HepG2 (cell line): ENCODE measurements around the gene ATPAF2. TPM values are rescaled to one million over a fixed set of nuclear protein-coding genes. Genes with fewer than 3 reads are reported as not detected.

Source experiments
- ATAC-seq: fragments of 200-7000 bp; cut with Tn5 transposase; 3 replicates; pipeline ENCODE4 v1.9.1; 2020; ENCODE audit warnings: mild to moderate bottlenecking, moderate library complexity
- BruUV-seq: library from RNA; stranded (reverse); fragments of 400-500 nt; replicated peaks from 2 replicates; lab custom pipeline; 2021; lab: Mats Ljungman, UMichigan
- CTCF ChIA-PET: fragments of 300-600 bp; formaldehyde crosslinking; extraction: SDS; loops from one replicate; lab custom pipeline; 2021; ENCODE audit warnings: low total read pairs, inconsistent platforms, low intra/inter-chr PET ratio; lab: Yijun Ruan, JAX
- POLR2A ChIA-PET: fragments of 350-600 bp; sonication (Branson Sonifier 250); formaldehyde crosslinking; loops from one replicate; lab custom pipeline; 2020; ENCODE audit warnings: antibody characterized with exemption, inconsistent platforms; lab: Yijun Ruan, JAX
- DNase-seq: peaks from one replicate; pipeline ENCODE4 v3.0.0-alpha.2; 2015; ENCODE audit warnings: low spot score
- FAIRE-seq: peaks from 3 replicates; lab custom pipeline; 2011; peaks lifted over from hg19 to GRCh38; lab: Jason Lieb, UNC
- H2AFZ ChIP-seq: one replicate; pipeline ENCODE4 v1.6.1; 2011; ENCODE audit warnings: low read length, inconsistent platforms
- H3K27ac ChIP-seq: fragments of 300-600 bp; 3 replicates; pipeline ENCODE4 v1.8.0; 2011; ENCODE audit warnings: mixed run types, mild to moderate bottlenecking, mixed read lengths, low read length, inconsistent platforms; ENCODE audit not compliant: insufficient read depth; ENCODE audit errors: extremely low read length
- H3K27me3 ChIP-seq, 2 experiments: fragments of 200-600 bp in 1 of 2; 2 replicates in 1 of 2; 3 replicates in 1 of 2; pipeline versions ENCODE4 v1.6.0 to v1.8.0; 2011; ENCODE audit warnings: low read length in 2 of 2, mild to moderate bottlenecking in 2 of 2, moderate library complexity in 2 of 2, inconsistent platforms in 1 of 2; ENCODE audit not compliant: insufficient read depth in 2 of 2, control insufficient read depth in 1 of 2
- H3K36me3 ChIP-seq, 2 experiments: fragments of 200-600 bp in 1 of 2; replicated peaks in 1 of 2; 2 replicates in 1 of 2; 3 replicates in 1 of 2; pipeline versions ENCODE4 v1.5.1 to v1.8.0; 2011; ENCODE audit warnings: low read length in 2 of 2, inconsistent platforms in 1 of 2; ENCODE audit not compliant: insufficient read depth in 2 of 2, control insufficient read depth in 1 of 2
- H3K4me1 ChIP-seq: 2 replicates; pipeline ENCODE4 v1.5.1; 2012; ENCODE audit warnings: low read length, inconsistent platforms; ENCODE audit not compliant: insufficient read depth
- H3K4me2 ChIP-seq: 2 replicates; pipeline ENCODE4 v1.6.0; 2011; ENCODE audit warnings: low read depth, low read length, inconsistent platforms
- H3K4me3 ChIP-seq, 3 experiments: fragments of 200-600 bp in 1 of 3; sonication (generic), shearing (Covaris generic) in 1 of 3; replicated peaks in 1 of 3; 2 replicates each; pipeline ENCODE4 v1.5.1; 2011 to 2016; ENCODE audit warnings: low read length in 3 of 3, inconsistent platforms in 2 of 3, low read depth in 2 of 3, mild to moderate bottlenecking in 2 of 3, control low read depth in 1 of 3, mixed read lengths in 1 of 3; ENCODE audit not compliant: insufficient read depth in 1 of 3
- H3K79me2 ChIP-seq: one replicate; pipeline ENCODE4 v1.6.1; 2011; ENCODE audit warnings: low read length, inconsistent platforms; ENCODE audit not compliant: insufficient read depth
- H3K9ac ChIP-seq: 2 replicates; pipeline ENCODE4 v1.6.0; 2011; ENCODE audit warnings: mild to moderate bottlenecking, low read depth, low read length, inconsistent platforms; ENCODE audit not compliant: insufficient read depth
- H3K9me3 ChIP-seq: 2 replicates; pipeline ENCODE4 v1.5.1; 2012; ENCODE audit warnings: mild to moderate bottlenecking, low read length
- H4K20me1 ChIP-seq: 2 replicates; pipeline ENCODE4 v1.6.0; 2011; ENCODE audit warnings: inconsistent platforms, mild to moderate bottlenecking, low read length, moderate library complexity; ENCODE audit not compliant: insufficient read depth
- FOXA3 ChIP-seq: IDR thresholded peaks from 2 replicates; pipeline ENCODE4 v1.6.1; 2016; ENCODE audit warnings: missing genetic modification reagents, missing compliant biosample characterization
- FOXP4 ChIP-seq: sonication (generic); formaldehyde crosslinking; IDR thresholded peaks from 2 replicates; pipeline ENCODE4 v1.4.0; 2020; ENCODE audit warnings: missing genetic modification reagents
- GABPB1 ChIP-seq: IDR thresholded peaks from 2 replicates; pipeline ENCODE4 v1.6.1; 2016; ENCODE audit warnings: mild to moderate bottlenecking, missing genetic modification reagents, moderate library complexity, missing compliant biosample characterization
- GPN1 ChIP-seq: sonication (generic); formaldehyde crosslinking; IDR thresholded peaks from 2 replicates; pipeline ENCODE4 v1.5.1; 2020; ENCODE audit warnings: missing genetic modification reagents, borderline replicate concordance
- HOXA9 ChIP-seq: sonication (generic); formaldehyde crosslinking; IDR thresholded peaks from 2 replicates; pipeline ENCODE4 v1.8.1; 2022; ENCODE audit warnings: missing genetic modification reagents, mild to moderate bottlenecking, moderate library complexity, borderline replicate concordance
- IRF2 ChIP-seq: IDR thresholded peaks from 2 replicates; pipeline ENCODE4 v1.6.1; 2018; ENCODE audit warnings: missing genetic modification reagents, missing compliant biosample characterization
- MIXL1 ChIP-seq: IDR thresholded peaks from 2 replicates; pipeline ENCODE4 v1.6.1; 2016
- RARA ChIP-seq: IDR thresholded peaks from 2 replicates; pipeline ENCODE4 v1.6.1; 2016; ENCODE audit warnings: missing genetic modification reagents, missing compliant biosample characterization
- REL ChIP-seq: sonication (generic); formaldehyde crosslinking; conservative IDR thresholded peaks from 2 replicates; pipeline ENCODE4 v1.8.0; 2022; ENCODE audit warnings: mild to moderate bottlenecking, missing genetic modification reagents, moderate library complexity
- RXRB ChIP-seq: IDR thresholded peaks from 2 replicates; pipeline ENCODE4 v1.6.1; 2016; ENCODE audit warnings: borderline replicate concordance, missing genetic modification reagents, missing compliant biosample characterization
- ZFP36 ChIP-seq: fragments of 150-350 bp; IDR thresholded peaks from 2 replicates; pipeline ENCODE4 v1.6.1; 2018; ENCODE audit warnings: borderline replicate concordance, low read length, low read depth; ENCODE audit not compliant: partially characterized antibody
- ZFYVE20 ChIP-seq: sonication (generic); formaldehyde crosslinking; IDR thresholded peaks from 2 replicates; pipeline ENCODE4 v1.8.0; 2023; ENCODE audit warnings: low read depth, mild to moderate bottlenecking, moderate library complexity, missing genetic modification reagents, borderline replicate concordance
- ZNF326 ChIP-seq: sonication (generic); formaldehyde crosslinking; IDR thresholded peaks from 2 replicates; pipeline ENCODE4 v1.4.0; 2020; ENCODE audit warnings: missing genetic modification reagents, borderline replicate concordance
- ZNF407 ChIP-seq: sonication (generic); formaldehyde crosslinking; IDR thresholded peaks from one replicate; pipeline ENCODE4 v1.5.1; 2020; ENCODE audit warnings: mild to moderate bottlenecking, missing genetic modification reagents; ENCODE audit errors: not compliant biosample characterization
- ZNF720 ChIP-seq: sonication (generic); formaldehyde crosslinking; IDR thresholded peaks from 2 replicates; pipeline ENCODE4 v1.4.0; 2020; ENCODE audit warnings: missing genetic modification reagents
- ZNF782 ChIP-seq: sonication (generic); formaldehyde crosslinking; IDR thresholded peaks from 2 replicates; pipeline ENCODE4 v1.4.0; 2020; ENCODE audit warnings: missing genetic modification reagents, mild to moderate bottlenecking, borderline replicate concordance
- WGBS: methylation state at CpG from one replicate; pipeline ENCODE4 v1.1.6; 2017; ENCODE audit warnings: low lambda C conversion rate; 5-methylcytosine and 5-hydroxymethylcytosine counted together
- in situ Hi-C: cut with HindIII; loops from 2 replicates; pipeline ENCODE4 v1.10.0; 2017; ENCODE audit warnings: low pct_unique_long_range_greater_than_20kb; ENCODE audit not compliant: extremely low pct_ligation_motif_present
- intact Hi-C: fragments of 100-400 bp; cut with micrococcal nuclease; formaldehyde crosslinking; loops from one replicate; pipeline ENCODE4 v1.10.0; 2022; ENCODE audit not compliant: unreplicated experiment
- polyA plus RNA-seq, 8 experiments: library from polyadenylated mRNA; depleted of rRNA in 3 of 8; stranded (reverse) in 7 of 8; unstranded in 1 of 8; fragments of >200 nt; fragmentation: Illumina TruSeq in 4 of 8; extraction: Trizol in 4 of 8; gene quantifications; 2 replicates each; pipeline versions ENCODE4 v1.2.1 to v1.2.3, GENCODE V29; 2011 to 2016; ENCODE audit warnings: low read depth in 4 of 8, missing spikeins in 1 of 8, mixed read lengths in 1 of 8; ENCODE audit not compliant: insufficient read depth in 1 of 8
- total RNA-seq, 5 experiments: library from RNA; depleted of rRNA; stranded (reverse); fragments of >200 nt; fragmentation: Illumina TruSeq; extraction: Trizol; gene quantifications; 2 replicates each; pipeline ENCODE4 v1.2.3, GENCODE V29; 2016; ENCODE audit warnings: low read depth in 1 of 5

Gene ATPAF2
- total and polyA plus RNA-seq, 2 of the 13 experiments (the other 11 are each of a cell fraction or from before 2014, with no cell fraction given) = 15.0 to 16.5 TPM

- ATAC-seq (no peak), DNase-seq (no peak), FAIRE-seq (no peak)
- peaks cover 0 to 3% of the 10 kb centered on the region in 2 experiments; a peak in 3 of 5 replicates for H3K36me3 ChIP-seq
- no peaks in the 10 kb centered on the region for H3K9me3 ChIP-seq
- H3K9ac ChIP-seq = no peak overlapping the region
- H3K79me2 ChIP-seq = no peaks in the 10 kb centered on the region
- 98% methylated on average over 6 of the region's 6 CpGs for WGBS
- no peak overlapping the region for H3K4me2 ChIP-seq
- no peak overlapping the region for H3K4me3 ChIP-seq
- H4K20me1 ChIP-seq = no peaks in the 10 kb centered on the region
- peaks cover 20% of the 10 kb centered on the region for H3K4me1 ChIP-seq
- in situ Hi-C loops (loop anchor here (25.0 kb wide), 1 partner anchor 98 kb away; the partner anchor contains the start of gene MYO15A), intact Hi-C loops (no loop called here)
- no peaks in the 10 kb centered on the region for H3K27me3 ChIP-seq
- CTCF ChIA-PET = no interaction called here
- POLR2A ChIA-PET = interaction anchor here (1.4 kb wide), 1 partner anchor 170 kb away, joined by 3 read pairs; the partner anchor contains the start of gene ALKBH5
- no peak overlapping the region for H2AFZ ChIP-seq
- BruUV-seq = no TSS peak
- no peak overlapping the region for H3K27ac ChIP-seq
- TF ChIP-seq GPN1 (no peak), GABPB1 (no peak), MIXL1 (CRISPR knock-in tag) (no peak), RARA (CRISPR knock-in tag) (no peak), FOXP4 (no peak), HOXA9 (CRISPR knock-in tag) (no peak), ZNF782 (CRISPR knock-in tag) (no peak), ZNF326 (CRISPR knock-in tag) (no peak), ZNF720 (CRISPR knock-in tag) (no peak), ZNF407 (CRISPR knock-in tag) (no peak), FOXA3 (no peak), RXRB (no peak), IRF2 (CRISPR knock-in tag) (no peak), ZFP36 (no peak), ZFYVE20 (CRISPR knock-in tag) (no peak), REL (CRISPR knock-in tag) (no peak)
Observed at GRCh38 chr17:18014006-18014405, 25.0 kb downstream of the ATPAF2 start.
